Uterus (tissue), 4 donors: ENCODE measurements around the gene CPPED1. TPM values are rescaled to one million over a fixed set of nuclear protein-coding genes. Genes with fewer than 3 reads are reported as not detected.

ENCODE experiments used
- DNase-seq, 2 donors: peaks; one replicate each; pipeline ENCODE4 v3.0.0-alpha.2; 2019 to 2020
- H3K27ac ChIP-seq, 2 donors: fragments of 200-600 bp; sonication (generic); 1 replicate in 1 of 2; 2 replicates in 1 of 2; pipeline ENCODE4 v1.5.1; 2016 to 2018
- H3K27me3 ChIP-seq, 2 donors: fragments of 200-600 bp; sonication (generic); one replicate each; pipeline ENCODE4 v1.5.1; 2018 to 2019; ENCODE audit warnings: control low read depth in 1 of 2
- H3K36me3 ChIP-seq, 2 donors: fragments of 200-600 bp; sonication (generic); one replicate each; pipeline ENCODE4 v1.5.1; 2019; ENCODE audit warnings: control low read depth in 1 of 2
- H3K4me1 ChIP-seq, 2 donors: fragments of 200-600 bp; sonication (generic); one replicate each; pipeline ENCODE4 v1.5.1; 2018 to 2019; ENCODE audit warnings: control low read depth in 1 of 2
- H3K4me3 ChIP-seq, 2 donors: fragments of 200-600 bp; sonication (generic); 1 replicate in 1 of 2; 2 replicates in 1 of 2; pipeline ENCODE4 v1.5.1; 2018 to 2019; ENCODE audit warnings: mild to moderate bottlenecking in 1 of 2
- H3K9me3 ChIP-seq, 2 donors: fragments of 200-600 bp; sonication (generic); one replicate each; pipeline ENCODE4 v1.5.1; 2019; ENCODE audit warnings: control low read depth in 1 of 2
- POLR2A ChIP-seq, 2 donors: fragments of 450-650 bp; IDR thresholded peaks; one replicate each; pipeline ENCODE4 v1.6.1; 2016; ENCODE audit warnings: antibody characterized with exemption in 2 of 2, mild to moderate bottlenecking in 1 of 2, moderate library complexity in 1 of 2
- intact Hi-C: fragments of 100-400 bp; cut with DNase I; formaldehyde crosslinking; loops from one replicate; pipeline ENCODE4 v1.15.1; 2023; ENCODE audit warnings: low total_unique reads
- total RNA-seq, 4 donors: library from RNA; depleted of rRNA in 3 of 4; stranded (reverse); fragments of >200 nt in 3 of 4; gene quantifications; one replicate each; pipeline versions ENCODE4 v1.1.0 to v1.2.4, GENCODE V29; 2014 to 2023
- TF ChIP-seq, protein P1 (sequence below), 4 experiments: fragments of 200-600 bp in 2 of 4; fragments of 450-650 bp in 2 of 4; sonication (generic) in 2 of 4; IDR thresholded peaks; one replicate each; pipeline ENCODE4 v1.5.1; 2016 to 2019; ENCODE audit warnings: antibody characterized with exemption in 4 of 4, mild to moderate bottlenecking in 2 of 4, moderate library complexity in 1 of 4
- donor health status: DM: yes; HTN: yes; CAD: no.

CPPED1 gene
- total RNA-seq, 4 donors from 2014 or later, result 1.5 to 9.2 (median 5.5) TPM

DNA sequence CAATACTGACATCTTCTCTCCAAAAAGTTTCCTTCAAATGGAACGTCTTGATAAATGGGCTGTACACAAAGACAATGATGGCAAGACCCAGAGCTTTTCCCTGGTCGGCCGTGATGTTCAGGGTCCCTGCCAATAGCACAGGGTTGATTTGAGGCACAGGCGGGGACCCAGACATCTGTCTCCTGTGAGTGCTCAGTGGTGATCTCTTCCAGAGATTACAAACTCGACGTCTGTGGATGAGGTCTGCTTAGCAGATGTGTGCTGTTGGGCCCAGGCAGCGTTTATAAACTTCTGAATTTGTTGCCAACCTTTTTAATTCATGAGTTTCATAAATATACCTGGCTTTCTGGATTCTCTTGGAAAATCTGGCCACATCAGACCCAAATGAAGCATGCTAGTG is 14.9 kb downstream of the CPPED1 start:
- intact Hi-C loops, result no loop called here
- no peak for DNase-seq
- H3K9me3 ChIP-seq, result no peaks in the 10 kb centered on the region
- no peaks in the 10 kb centered on the region for H3K4me1 ChIP-seq
- no peak for TF ChIP-seq POLR2A (IDR thresholded peaks at IDR 0.05)
- TF ChIP-seq, protein P1, sequence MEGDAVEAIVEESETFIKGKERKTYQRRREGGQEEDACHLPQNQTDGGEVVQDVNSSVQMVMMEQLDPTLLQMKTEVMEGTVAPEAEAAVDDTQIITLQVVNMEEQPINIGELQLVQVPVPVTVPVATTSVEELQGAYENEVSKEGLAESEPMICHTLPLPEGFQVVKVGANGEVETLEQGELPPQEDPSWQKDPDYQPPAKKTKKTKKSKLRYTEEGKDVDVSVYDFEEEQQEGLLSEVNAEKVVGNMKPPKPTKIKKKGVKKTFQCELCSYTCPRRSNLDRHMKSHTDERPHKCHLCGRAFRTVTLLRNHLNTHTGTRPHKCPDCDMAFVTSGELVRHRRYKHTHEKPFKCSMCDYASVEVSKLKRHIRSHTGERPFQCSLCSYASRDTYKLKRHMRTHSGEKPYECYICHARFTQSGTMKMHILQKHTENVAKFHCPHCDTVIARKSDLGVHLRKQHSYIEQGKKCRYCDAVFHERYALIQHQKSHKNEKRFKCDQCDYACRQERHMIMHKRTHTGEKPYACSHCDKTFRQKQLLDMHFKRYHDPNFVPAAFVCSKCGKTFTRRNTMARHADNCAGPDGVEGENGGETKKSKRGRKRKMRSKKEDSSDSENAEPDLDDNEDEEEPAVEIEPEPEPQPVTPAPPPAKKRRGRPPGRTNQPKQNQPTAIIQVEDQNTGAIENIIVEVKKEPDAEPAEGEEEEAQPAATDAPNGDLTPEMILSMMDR (IDR thresholded peaks at IDR 0.05), result no peak
- H3K27me3 ChIP-seq, result no peaks in the 10 kb centered on the region
- no peak overlapping the region for H3K27ac ChIP-seq
- H3K36me3 ChIP-seq, result no peaks in the 10 kb centered on the region
- no peak overlapping the region for H3K4me3 ChIP-seq

DNA sequence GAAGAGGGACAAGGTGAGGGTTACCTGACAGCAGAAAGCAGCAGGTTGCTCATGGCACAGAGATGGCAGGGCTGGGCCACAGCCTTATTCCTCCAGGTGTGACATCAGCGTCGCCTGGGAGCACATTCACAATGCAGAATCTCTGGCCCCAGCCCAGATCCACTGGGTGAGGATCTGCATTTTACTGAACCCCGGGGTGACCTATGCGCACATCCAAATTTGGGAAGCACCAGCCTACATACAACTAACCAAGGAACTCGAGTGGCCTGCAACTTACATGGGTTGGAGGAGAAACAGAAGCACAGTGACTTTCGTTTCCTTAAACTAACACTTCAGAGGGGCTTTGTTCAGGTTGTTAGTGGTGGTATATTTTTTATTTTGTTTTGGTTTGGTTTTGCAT is 17.6 kb downstream of the CPPED1 start:
- Histone ChIP-seq H3K27ac (no peak overlapping the region), H3K4me3 (no peak overlapping the region), H3K36me3 (no peaks in the 10 kb centered on the region), H3K4me1 (no peaks in the 10 kb centered on the region), H3K9me3 (no peaks in the 10 kb centered on the region), H3K27me3 (no peaks in the 10 kb centered on the region)
- no peak for TF ChIP-seq POLR2A (IDR thresholded peaks at IDR 0.05)
- TF ChIP-seq, protein P1 (IDR thresholded peaks at IDR 0.05), result no peak
- intact Hi-C loops, result no loop called here
- DNase-seq, result no peak

DNA sequence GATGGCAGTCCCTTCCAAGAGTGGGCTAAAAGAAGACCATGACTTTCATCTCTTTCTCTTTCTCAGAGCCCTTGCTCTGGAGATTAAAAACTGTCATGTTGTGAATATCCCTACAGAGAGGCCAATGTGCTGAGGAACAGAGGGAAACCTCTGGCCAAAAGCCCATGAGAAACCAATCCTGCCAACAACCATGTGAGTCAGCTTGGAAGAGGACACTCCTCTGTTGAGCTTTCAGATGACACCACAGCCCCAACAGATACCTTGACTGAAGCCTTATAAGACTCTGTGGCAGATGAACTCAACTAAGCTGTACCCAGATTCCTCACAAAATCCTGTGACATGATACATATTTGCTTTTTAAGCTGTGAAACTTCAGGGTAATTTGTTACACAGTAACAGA is 19.6 kb downstream of the CPPED1 start:
- Histone ChIP-seq H3K9me3 (no peaks in the 10 kb centered on the region), H3K4me3 (no peak overlapping the region), H3K36me3 (no peaks in the 10 kb centered on the region), H3K27me3 (no peaks in the 10 kb centered on the region), H3K27ac (no peak overlapping the region), H3K4me1 (no peaks in the 10 kb centered on the region)
- intact Hi-C loops, result no loop called here
- no peak for DNase-seq
- TF ChIP-seq, protein P1 (IDR thresholded peaks at IDR 0.05), result no peak
- TF ChIP-seq POLR2A (IDR thresholded peaks at IDR 0.05), result no peak

DNA sequence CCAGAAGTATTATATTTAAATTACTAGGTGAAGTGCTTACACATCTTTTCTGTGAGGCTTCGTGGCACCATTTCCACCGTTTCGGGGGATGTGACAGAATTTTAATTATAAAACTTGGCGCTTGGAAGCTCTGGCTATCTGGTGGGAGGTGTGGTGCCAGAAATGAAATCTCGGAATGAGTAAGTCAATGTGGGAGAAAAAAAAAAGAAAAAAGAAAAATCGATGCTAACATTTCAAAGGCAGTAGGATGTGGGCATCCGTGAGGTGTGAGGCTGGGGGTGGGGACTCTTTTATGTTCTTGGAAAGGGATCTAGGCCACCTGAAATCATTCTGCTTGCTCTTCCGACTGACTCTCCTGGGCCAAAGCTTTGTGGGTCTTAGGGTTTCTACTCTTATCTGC is 21.9 kb downstream of the CPPED1 start:
- TF ChIP-seq, protein P1 (IDR thresholded peaks at IDR 0.05), result no peak
- TF ChIP-seq POLR2A (IDR thresholded peaks at IDR 0.05), result no peak
- no peaks in the 10 kb centered on the region for H3K9me3 ChIP-seq
- no peaks in the 10 kb centered on the region for H3K27me3 ChIP-seq
- H3K4me3 ChIP-seq, result no peak overlapping the region
- intact Hi-C loops, result no loop called here
- no peaks in the 10 kb centered on the region for H3K4me1 ChIP-seq
- no peak for DNase-seq
- no peaks in the 10 kb centered on the region for H3K36me3 ChIP-seq
- no peak overlapping the region for H3K27ac ChIP-seq

DNA sequence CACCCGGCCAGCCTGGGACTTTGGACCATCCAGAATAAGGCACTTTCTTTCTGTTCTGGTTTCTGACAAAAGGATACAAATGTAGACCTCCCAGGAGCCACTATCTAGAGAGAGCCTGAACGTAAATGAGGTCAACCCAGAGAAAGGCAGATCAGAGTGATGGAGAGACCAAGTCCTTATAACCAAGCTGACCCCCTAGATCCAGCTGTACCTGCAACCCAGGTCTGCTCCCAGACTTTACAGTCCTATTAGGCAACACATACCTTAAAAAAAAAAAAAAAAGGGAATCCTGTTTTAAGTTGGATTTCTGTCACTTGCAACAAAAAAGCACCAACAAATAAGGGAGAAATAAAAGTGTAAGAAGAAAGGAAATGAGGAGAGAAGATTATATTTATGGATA is 23.2 kb downstream of the CPPED1 start:
- H3K9me3 ChIP-seq, result no peaks in the 10 kb centered on the region
- no peak overlapping the region for H3K4me3 ChIP-seq
- intact Hi-C loops, result no loop called here
- no peaks in the 10 kb centered on the region for H3K36me3 ChIP-seq
- no peaks in the 10 kb centered on the region for H3K27me3 ChIP-seq
- no peaks in the 10 kb centered on the region for H3K4me1 ChIP-seq
- no peak overlapping the region for H3K27ac ChIP-seq
- no peak for DNase-seq
- no peak for TF ChIP-seq POLR2A (IDR thresholded peaks at IDR 0.05)
- TF ChIP-seq, protein P1 (IDR thresholded peaks at IDR 0.05), result no peak
